Heart left ventricle (tissue), 16 donors: Measurements from ENCODE around the gene NOTCH4. TPM values are rescaled to one million over a fixed set of nuclear protein-coding genes. Genes with fewer than 3 reads are reported as not detected.

Experiments
- ATAC-seq, 4 donors: fragments of 200-7000 bp; cut with Tn5 transposase; one replicate each; pipeline ENCODE4 v1.9.1; 2020 to 2022; ENCODE audit warnings: moderate library complexity in 4 of 4, mild to moderate bottlenecking in 3 of 4, moderate number of reproducible peaks in 1 of 4
- DNase-seq, 5 donors: peaks; one replicate each; pipeline ENCODE4 v3.0.0-alpha.2; 2020
- H3K27ac ChIP-seq, 12 donors: fragments of 200-600 bp; sonication (generic) in 4 of 12; one replicate each; pipeline versions ENCODE4 v1.5.0 to v1.8.0; 2016 to 2022; ENCODE audit warnings: mild to moderate bottlenecking in 2 of 12
- H3K27me3 ChIP-seq, 9 donors: fragments of 200-600 bp; sonication (generic) in 2 of 9; one replicate each; pipeline versions ENCODE4 v1.5.1 to v1.8.0; 2016 to 2022; ENCODE audit warnings: mild to moderate bottlenecking in 3 of 9
- H3K36me3 ChIP-seq, 9 donors: fragments of 200-600 bp; sonication (generic) in 2 of 9; one replicate each; pipeline versions ENCODE4 v1.5.0 to v1.8.0; 2018 to 2022; ENCODE audit warnings: mild to moderate bottlenecking in 2 of 9
- H3K4me1 ChIP-seq, 12 donors: fragments of 200-600 bp; sonication (generic) in 4 of 12; one replicate each; pipeline versions ENCODE4 v1.5.0 to v1.8.0; 2016 to 2022; ENCODE audit warnings: mild to moderate bottlenecking in 3 of 12
- H3K4me3 ChIP-seq, 12 donors: fragments of 200-600 bp; sonication (generic) in 4 of 12; one replicate each; pipeline versions ENCODE4 v1.5.0 to v1.8.0; 2017 to 2022; ENCODE audit warnings: mild to moderate bottlenecking in 9 of 12, moderate library complexity in 4 of 12
- H3K9me3 ChIP-seq, 12 donors: fragments of 200-600 bp; sonication (generic) in 4 of 12; one replicate each; pipeline versions ENCODE4 v1.5.0 to v1.8.0; 2016 to 2022; ENCODE audit warnings: mild to moderate bottlenecking in 1 of 12
- POLR2A ChIP-seq, 2 donors: fragments of 450-650 bp; IDR thresholded peaks; one replicate each; pipeline ENCODE4 v1.6.1; 2017; ENCODE audit warnings: antibody characterized with exemption in 2 of 2, mild to moderate bottlenecking in 2 of 2, moderate library complexity in 2 of 2
- WGBS, 4 donors: extraction: QIAGEN DNeasy Blood & Tissue Kit in 2 of 4; methylation state at CpG; one replicate each; pipeline versions ENCODE4 v1.1.5 to v1.1.7; 2013 to 2018; 5-methylcytosine and 5-hydroxymethylcytosine counted together
- intact Hi-C, 10 donors: fragments of 100-400 bp; cut with DNase I; formaldehyde crosslinking; loops; one replicate each; pipeline versions ENCODE4 v1.11.1 to v1.14.2; 2022
- polyA plus RNA-seq, 2 donors: library from polyadenylated mRNA; stranded (reverse); fragments of 200-250 nt; gene quantifications; one replicate each; pipeline ENCODE4 v1.2.3, GENCODE V29; 2013
- total RNA-seq, 9 donors: library from RNA; depleted of rRNA in 2 of 9; stranded (reverse); fragments of >200 nt in 2 of 9; fragmentation: NEBNext Ultra II Directional in 3 of 9; extraction: Animal tissue kit (Norgen Biotek cat#: 25700) in 3 of 9; gene quantifications; one replicate each; pipeline versions ENCODE4 v1.1.0 to v1.2.4, GENCODE V29; 2016 to 2023
- TF ChIP-seq, protein P1 (sequence below), 12 donors: fragments of 200-600 bp; sonication (generic) in 4 of 12; IDR thresholded peaks; one replicate each; pipeline versions ENCODE4 v1.5.0 to v1.8.0; 2018 to 2022; ENCODE audit warnings: antibody characterized with exemption in 12 of 12, mild to moderate bottlenecking in 5 of 12
- donor health status: ischemic (EF 13 %, LVEDD 7.1; RV severe dilation, severe dysfunction).
- donor health status: healthy with polysubstance abuse.
- donor health status: DM: no; HTN: yes; CAD: no.
- donor health status: DM: no; HTN: no; CAD: no.
- donor health status: ischemic (EF 25% LVEDD 6.9; RV normal size, moderate dysfunction).
- donor health status: ischemic (EF 25% LVEDD 5.7; RV mildly dilated, moderate dysfunction).
- donor health status: healthy.
- donor health status: DM: yes; HTN: yes; CAD: no.
- donor health status: ischemic (EF 35%, LVEDD 5.7; RV mildly dilated, moderate dysfunction).
- donor health status: nonischemic (EF 11% LVEDD 7.7; RV severe dilation, severe dysfunction).
- donor health status: DM: yes; HTN: yes; CAD: no.
- donor health status: PGD.
- donor health status: ischemic (EF 29% LVEDD 5.4; RV normal size, mild dysfunction).
- donor health status: nonischemic (EF 23%, LVEDD 6.1; RV moderate dilation, normal function).

NOTCH4 gene
- total and polyA plus RNA-seq, 11 donors: 15.8 to 55.5 (median 24.9) TPM

DNA sequence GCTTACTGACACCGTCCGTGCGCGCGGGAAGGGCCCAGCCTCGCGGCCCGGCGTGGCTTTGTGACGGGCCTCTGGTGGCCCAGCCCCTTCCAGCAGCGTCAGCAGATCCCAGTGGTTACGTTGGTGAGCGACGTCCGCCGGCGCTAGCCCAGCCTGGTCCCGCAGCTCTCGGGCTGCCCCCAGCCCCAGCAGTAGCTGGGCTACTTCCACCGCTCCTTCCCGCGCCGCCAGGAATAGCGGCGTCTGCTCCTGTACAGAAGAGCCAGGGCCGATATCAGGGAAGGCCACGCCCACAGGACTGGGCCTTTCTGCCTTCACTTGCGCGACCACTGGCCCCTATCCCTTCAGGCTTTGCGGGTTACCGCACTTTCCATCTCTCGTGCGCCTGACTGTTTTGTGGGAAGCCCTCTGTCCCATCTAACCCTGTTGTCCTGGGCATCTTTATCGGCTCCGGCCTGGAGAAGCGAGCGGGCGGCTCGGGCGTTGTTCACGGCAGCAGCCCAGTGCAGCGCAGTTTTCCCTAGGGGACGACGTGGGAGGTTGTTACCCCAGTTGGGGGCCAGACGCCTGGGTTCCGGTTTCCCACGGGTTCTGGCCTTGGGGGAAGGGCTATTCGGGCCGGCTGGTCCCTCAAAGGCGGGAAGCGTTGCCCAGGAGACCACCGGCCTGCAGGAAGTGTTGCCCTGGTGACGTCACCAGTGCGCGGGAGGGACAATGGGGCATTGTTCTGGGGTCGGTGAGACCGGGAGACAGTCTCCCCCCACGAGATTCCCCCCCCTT, 27.8 kb downstream of the NOTCH4 start:
- 0% methylated on average over 29 to 58 of the region's 58 CpGs for WGBS, 4 donors
- TF ChIP-seq, protein P1, sequence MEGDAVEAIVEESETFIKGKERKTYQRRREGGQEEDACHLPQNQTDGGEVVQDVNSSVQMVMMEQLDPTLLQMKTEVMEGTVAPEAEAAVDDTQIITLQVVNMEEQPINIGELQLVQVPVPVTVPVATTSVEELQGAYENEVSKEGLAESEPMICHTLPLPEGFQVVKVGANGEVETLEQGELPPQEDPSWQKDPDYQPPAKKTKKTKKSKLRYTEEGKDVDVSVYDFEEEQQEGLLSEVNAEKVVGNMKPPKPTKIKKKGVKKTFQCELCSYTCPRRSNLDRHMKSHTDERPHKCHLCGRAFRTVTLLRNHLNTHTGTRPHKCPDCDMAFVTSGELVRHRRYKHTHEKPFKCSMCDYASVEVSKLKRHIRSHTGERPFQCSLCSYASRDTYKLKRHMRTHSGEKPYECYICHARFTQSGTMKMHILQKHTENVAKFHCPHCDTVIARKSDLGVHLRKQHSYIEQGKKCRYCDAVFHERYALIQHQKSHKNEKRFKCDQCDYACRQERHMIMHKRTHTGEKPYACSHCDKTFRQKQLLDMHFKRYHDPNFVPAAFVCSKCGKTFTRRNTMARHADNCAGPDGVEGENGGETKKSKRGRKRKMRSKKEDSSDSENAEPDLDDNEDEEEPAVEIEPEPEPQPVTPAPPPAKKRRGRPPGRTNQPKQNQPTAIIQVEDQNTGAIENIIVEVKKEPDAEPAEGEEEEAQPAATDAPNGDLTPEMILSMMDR (IDR thresholded peaks at IDR 0.05): peak in 1 of 12 donors; percentile 3
- TF ChIP-seq POLR2A (IDR thresholded peaks at IDR 0.05): peak; percentile 72 to 94
- peak; percentile 96 to 98 (median 97) for DNase-seq
- H3K27me3 ChIP-seq: no peaks in the 10 kb centered on the region
- peaks cover 4 to 56% (median 34%) of the 10 kb centered on the region in 12 donors for H3K4me1 ChIP-seq
- ATAC-seq: peak; percentile 32 to 89 (median 62)
- no peaks in the 10 kb centered on the region for H3K9me3 ChIP-seq
- peak overlapping the region; percentile 92 to 100 (median 100) for H3K27ac ChIP-seq
- H3K36me3 ChIP-seq: peaks cover 0 to 21% (median 0%) of the 10 kb centered on the region in 9 donors
- intact Hi-C loops: loop anchor here in 5 of 10 donors (1.0 to 10.0 kb wide), 9 partner anchors 18 to 1009 kb away; partner anchors contain the start of genes ATF6B (in 2 of the 5), RNF5 (in 2 of the 5), FKBPL (in 1 of the 5) and HSD17B8 (in 1 of the 5)
- H3K4me3 ChIP-seq: peak overlapping the region; percentile 42 to 93 (median 75)

DNA sequence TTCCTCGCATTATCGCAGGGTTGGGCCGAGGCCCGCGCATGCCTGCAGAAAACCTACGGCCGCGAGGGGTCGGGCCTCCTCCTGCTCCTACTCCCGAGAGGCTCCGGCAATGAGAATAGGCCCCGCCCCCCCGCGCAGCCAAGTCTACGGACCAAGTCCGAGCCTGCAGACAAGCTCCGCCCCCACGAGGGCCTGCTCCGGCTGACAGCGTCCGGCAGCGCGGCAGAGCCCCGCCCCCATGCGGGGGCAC, 28.3 kb downstream of the NOTCH4 start:
- Histone ChIP-seq H3K27me3 (no peaks in the 10 kb centered on the region), H3K27ac (peak overlapping the region; percentile 92 to 100 (median 100)), H3K4me3 (peak overlapping the region in 10 of 12 donors; percentile 65 to 93 (median 76)), H3K36me3 (peaks cover 0 to 17% (median 0%) of the 10 kb centered on the region in 9 donors), H3K9me3 (no peaks in the 10 kb centered on the region), H3K4me1 (peaks cover 7 to 61% (median 39%) of the 10 kb centered on the region in 12 donors)
- intact Hi-C loops: loop anchor here in 5 of 10 donors (1.0 to 10.0 kb wide), 9 partner anchors 17 to 1009 kb away; partner anchors contain the start of genes ATF6B (in 2 of the 5), RNF5 (in 2 of the 5), FKBPL (in 1 of the 5) and HSD17B8 (in 1 of the 5)
- peak in 3 of 4 donors; percentile 85 to 93 (median 86) for ATAC-seq
- 0 to 1% (median 0%) methylated on average over 18 to 25 of the region's 25 CpGs for WGBS, 4 donors
- TF ChIP-seq POLR2A (IDR thresholded peaks at IDR 0.05): no peak
- TF ChIP-seq, protein P1 (IDR thresholded peaks at IDR 0.05): peak; percentile 48 to 73 (median 56)
- DNase-seq: peak; percentile 100

DNA sequence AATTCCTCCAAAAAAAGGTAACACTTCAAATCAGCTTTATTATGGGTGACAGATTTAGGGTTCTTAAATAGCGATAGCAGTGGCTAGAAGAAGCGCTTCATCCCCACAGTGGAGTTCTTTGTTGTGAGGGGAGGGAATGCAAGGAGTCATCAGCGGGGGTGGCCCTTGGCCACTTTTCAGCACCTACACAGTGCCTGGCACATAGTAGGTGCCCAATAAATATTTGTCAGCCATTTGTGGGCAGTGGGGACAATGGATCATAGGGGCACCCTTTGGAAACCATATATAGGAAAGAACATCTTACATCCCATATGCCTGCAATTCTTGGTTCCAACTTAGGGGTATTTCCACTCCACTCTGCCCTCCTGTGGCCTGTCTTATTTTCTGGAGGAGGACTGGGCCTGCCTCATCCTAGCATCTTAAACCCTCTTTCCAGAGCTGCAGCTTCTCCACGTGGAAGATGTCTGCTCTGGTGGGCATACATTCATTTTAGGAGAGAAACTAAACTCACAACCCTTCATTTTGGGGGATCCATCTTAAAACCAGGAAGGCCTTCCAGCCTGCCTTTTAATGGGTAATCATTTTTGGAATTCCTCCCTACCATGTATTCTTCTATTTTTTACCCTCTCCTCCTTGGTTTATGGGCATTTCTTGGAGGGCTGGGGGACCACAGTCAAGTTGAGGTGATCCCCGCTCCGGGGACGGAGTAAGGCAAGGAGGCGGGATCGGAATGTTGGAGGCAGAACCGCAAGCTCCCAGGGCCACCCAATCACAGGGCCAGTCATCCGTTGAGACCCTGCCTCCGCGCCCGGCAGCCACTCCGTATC, 28.8 kb downstream of the NOTCH4 start:
- peak in 2 of 5 donors; percentile 28 to 43 for DNase-seq
- peak in 2 of 4 donors; percentile 86 for ATAC-seq
- 17 to 18% (median 18%) methylated on average over 15 of the region's 15 CpGs for WGBS, 4 donors
- intact Hi-C loops: loop anchor here in 6 of 10 donors (1.0 to 10.0 kb wide), 10 partner anchors 17 to 1010 kb away; partner anchors contain the start of genes ATF6B (in 3 of the 6), RNF5 (in 2 of the 6), FKBPL (in 1 of the 6) and HSD17B8 (in 1 of the 6)
- Histone ChIP-seq H3K27ac (peak overlapping the region; percentile 80 to 100 (median 98)), H3K9me3 (no peaks in the 10 kb centered on the region), H3K36me3 (peaks cover 0 to 17% (median 0%) of the 10 kb centered on the region in 9 donors), H3K27me3 (no peaks in the 10 kb centered on the region), H3K4me1 (peaks cover 7 to 63% (median 41%) of the 10 kb centered on the region in 12 donors), H3K4me3 (peak overlapping the region in 11 of 12 donors; percentile 9 to 85 (median 50))
- TF ChIP-seq, protein P1 (IDR thresholded peaks at IDR 0.05): peak in 8 of 12 donors; percentile 6 to 57 (median 36)
- TF ChIP-seq POLR2A (IDR thresholded peaks at IDR 0.05): peak; percentile 78 to 93
